Adipose tissue (tissue), 3 donors: ENCODE results near the gene BMP5. TPM values are rescaled to one million over a fixed set of nuclear protein-coding genes. Genes with fewer than 3 reads are reported as not detected.
"Not testable (repeated sequence)": the region's sequence is repeated elsewhere in the genome, so short reads cannot be mapped to it uniquely, and the experiment has no call there.

Source experiments
- H3K27ac ChIP-seq: one replicate; pipeline ENCODE4 v1.5.1; 2013; ENCODE audit warnings: low read depth, low read length
- WGBS, 3 donors: extraction: QIAGEN DNeasy Blood & Tissue Kit; methylation state at CpG; one replicate each; pipeline ENCODE4 v1.1.7; 2013; 5-methylcytosine and 5-hydroxymethylcytosine counted together
- polyA plus RNA-seq, 3 donors: library from polyadenylated mRNA; stranded (reverse); fragments of 200-250 nt; gene quantifications; one replicate each; pipeline ENCODE4 v1.2.3, GENCODE V29; 2013
- donor health status: healthy with polysubstance abuse.
- donor health status: Bipolar disorder and iron deficiency.
- donor health status: healthy.

The BMP5 gene
- polyA plus RNA-seq, result under 1 TPM; 0.09 to 0.26 (median 0.11) TPM

- 57 to 69% (median 57%) methylated on average over 2 of the region's 2 CpGs for WGBS, 3 donors
- H3K27ac ChIP-seq, result no peak within 1 kb of the TSS
Observed at GRCh38 chr6:55875400-55875799, at the start of gene BMP5. Gene BMP5, minus strand, starts transcription at chr6:55875590. Its CDS starts 725 bp downstream, at chr6:55874865.

GRCh38 chr6:55922406-55922805, 47.0 kb upstream of the BMP5 start:
- H3K27ac ChIP-seq, result no peak overlapping the region

DNA sequence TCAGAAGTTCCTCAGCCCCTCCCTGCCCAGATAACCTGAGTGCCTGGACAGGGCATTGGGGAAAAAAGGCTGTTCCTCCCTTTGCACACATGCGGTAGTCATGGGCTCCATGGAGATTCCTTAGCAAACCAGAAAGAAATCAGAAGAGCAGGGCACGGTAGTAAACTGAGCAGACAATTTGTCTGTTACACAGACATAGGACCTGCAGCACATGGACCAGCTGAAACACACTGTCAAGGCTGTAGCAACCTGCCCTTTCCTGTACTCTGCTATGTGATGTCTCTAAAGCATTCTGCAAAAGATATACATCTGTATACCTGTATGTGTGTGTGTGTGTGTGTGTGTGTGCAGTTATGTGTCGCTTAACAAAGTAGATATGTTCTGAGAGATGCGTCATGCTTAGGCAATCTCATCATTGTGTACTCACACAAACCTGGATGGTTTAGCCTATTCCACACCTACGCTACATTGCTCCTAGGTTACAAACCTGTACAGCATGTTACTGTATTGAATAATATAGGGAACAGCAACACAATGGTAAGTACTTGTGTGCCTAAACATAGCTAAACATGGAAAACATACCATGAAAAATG, 44.4 kb upstream of the BMP5 start:
- no peak overlapping the region for H3K27ac ChIP-seq
- 75 to 85% (median 80%) methylated on average over 5 of the region's 5 CpGs for WGBS, 3 donors

GRCh38 chr6:55918639-55919038, 43.2 kb upstream of the BMP5 start:
- no peak overlapping the region for H3K27ac ChIP-seq
- 49 to 58% (median 54%) methylated on average over 2 of the region's 2 CpGs for whole genome bisulfite sequencing, 3 donors

- 47 to 64% (median 58%) methylated on average over 3 of the region's 3 CpGs for WGBS, 3 donors
- no peak overlapping the region for H3K27ac ChIP-seq
Observed at GRCh38 chr6:55917751-55918415, 42.5 kb upstream of the BMP5 start.

DNA sequence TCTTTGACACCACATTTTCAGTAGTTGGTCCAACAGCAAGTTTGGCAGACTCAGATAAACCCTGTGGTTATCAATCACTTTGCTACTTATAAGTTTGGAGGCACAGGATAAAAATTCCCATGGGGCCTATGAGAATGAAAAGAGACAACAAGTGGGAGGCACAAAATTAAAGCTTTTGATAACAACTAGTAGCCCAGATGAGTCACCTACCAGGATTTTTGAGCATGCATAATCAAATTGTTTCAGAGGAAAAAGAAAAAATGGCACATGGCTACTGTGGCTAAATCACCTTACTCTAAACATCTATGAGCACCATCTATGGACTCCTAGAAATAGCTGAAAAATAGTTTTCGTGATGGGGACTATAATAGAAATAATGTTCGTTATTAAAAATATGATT, 40.8 kb upstream of the BMP5 start:
- WGBS, 3 donors, result 90 to 93% (median 93%) methylated on average over 2 of the region's 2 CpGs
- H3K27ac ChIP-seq, result no peak overlapping the region

DNA sequence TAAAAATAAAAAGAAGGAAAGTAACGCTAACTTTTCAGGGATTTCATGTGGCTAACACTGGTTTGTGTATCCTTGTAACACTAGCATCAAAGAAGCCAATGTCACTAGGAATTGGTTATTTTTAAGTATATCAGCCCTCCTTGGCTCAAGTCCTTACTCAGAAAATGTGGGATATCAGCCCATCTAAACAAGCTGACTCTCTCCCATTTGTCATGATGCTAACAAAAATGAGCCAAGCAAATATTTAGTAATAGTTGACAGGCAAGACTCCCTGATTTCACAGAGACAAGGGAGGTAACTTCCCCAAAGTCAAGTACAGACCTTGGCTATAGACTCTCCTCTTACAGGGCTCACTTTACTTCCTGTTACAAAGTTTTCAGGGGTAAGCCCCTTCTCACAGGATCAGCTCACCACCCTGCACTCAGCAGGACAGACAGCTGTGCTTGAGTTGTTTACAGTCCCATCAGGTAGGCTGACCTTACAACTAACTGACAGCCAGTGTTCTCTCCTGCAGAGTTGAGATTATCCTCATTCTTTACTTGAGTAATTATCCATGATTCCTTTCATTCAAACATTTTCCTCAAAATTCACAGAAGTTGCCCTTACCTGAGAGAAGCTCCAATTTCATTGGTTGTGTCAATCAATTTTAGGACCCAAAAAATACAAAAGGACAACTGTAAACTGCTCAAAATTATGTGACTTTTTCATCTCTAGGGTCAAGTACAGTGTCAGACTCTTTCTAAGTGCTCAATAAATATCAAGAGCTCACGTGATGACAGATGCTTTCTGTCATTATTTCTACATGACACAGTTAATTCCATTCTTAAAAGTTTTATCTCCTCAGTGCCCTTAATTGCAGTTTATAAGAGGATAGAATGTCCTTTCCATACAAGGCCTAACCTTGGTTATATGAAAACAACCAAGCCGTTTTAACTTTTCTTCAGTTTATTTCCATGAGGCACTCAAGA, 38.1 kb upstream of the BMP5 start:
- 58 to 67% (median 58%) methylated on average over 3 of the region's 3 CpGs for WGBS, 3 donors
- H3K27ac ChIP-seq, result no peak overlapping the region

DNA sequence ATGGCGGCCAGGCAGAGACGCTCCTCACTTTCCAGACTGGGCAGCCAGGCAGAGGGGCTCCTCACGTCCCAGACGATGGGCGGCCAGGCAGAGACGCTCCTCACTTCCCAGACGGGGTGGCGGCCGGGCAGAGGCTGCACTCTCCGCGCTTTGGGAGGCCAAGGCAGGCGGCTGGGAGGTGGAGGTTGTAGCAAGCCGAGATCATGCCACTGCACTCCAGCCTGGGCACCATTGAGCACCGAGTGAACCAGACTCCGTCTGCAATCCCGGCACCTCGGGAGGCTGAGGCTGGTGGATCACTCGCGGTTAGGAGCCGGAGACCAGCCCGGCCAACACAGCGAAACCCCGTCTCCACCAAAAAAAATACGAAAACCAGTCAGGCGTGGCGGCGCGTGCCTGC, 35.1 kb upstream of the BMP5 start:
- not testable (repeated sequence) for H3K27ac ChIP-seq
- 90 to 100% (median 95%) methylated on average over 7 to 20 of the region's 28 CpGs for WGBS, 3 donors

GRCh38 chr6:55909911-55910310, 34.5 kb upstream of the BMP5 start:
- not testable (repeated sequence) for H3K27ac ChIP-seq
- WGBS, 3 donors, result 83 to 100% (median 96%) methylated on average over 5 to 21 of the region's 26 CpGs

DNA sequence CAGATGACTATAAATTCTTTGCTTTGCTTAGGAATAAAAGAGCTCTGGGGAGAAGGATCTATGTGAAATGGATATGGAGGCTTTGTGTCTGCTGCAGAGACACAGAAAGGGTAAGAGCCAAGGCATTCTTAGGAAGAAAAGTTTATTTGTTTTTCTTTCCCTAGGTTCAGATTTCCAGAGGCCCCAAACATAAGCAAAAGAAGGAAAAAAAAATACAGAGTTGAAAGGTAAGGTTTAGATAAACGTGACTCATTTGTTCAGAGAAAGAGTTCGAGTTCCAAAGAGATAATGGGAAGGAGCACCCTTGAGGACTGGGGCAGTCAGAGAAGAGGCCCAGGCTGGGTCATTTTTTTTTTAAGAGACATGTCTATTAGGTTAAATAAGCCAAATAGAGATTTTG, 27.4 kb upstream of the BMP5 start:
- no peak overlapping the region for H3K27ac ChIP-seq
- 37 to 41% (median 40%) methylated on average over 2 of the region's 2 CpGs for WGBS, 3 donors

DNA sequence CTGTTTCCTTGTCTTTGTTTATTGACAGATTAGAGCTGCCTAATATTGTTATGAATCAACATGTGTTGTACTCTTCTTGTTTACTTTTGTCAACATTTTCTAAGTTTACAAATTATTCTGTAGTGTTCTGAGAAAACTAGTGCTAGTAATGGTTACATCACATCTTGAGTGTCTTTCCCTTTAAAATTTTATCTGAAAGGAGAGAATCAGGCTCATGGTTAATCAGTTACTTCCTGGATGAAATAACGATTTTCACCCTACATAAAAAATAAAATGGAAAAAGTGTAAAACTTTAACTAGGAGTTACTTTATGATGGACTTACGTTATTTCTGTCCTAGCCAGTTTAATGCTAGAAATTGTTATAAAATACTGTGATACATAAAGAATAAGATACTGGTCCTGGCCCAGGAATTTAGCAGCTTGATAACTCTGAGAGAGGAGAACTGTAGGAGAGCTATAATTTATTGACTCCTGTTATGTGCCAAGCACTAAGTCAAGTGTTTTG, 26.4 kb upstream of the BMP5 start:
- 18 to 57% (median 51%) methylated on average over 2 of the region's 2 CpGs for WGBS, 3 donors
- H3K27ac ChIP-seq, result no peak overlapping the region

- WGBS, 3 donors, result 68 to 78% (median 69%) methylated on average over 3 of the region's 3 CpGs
- H3K27ac ChIP-seq, result no peak overlapping the region
Observed at GRCh38 chr6:55898342-55898741, 23.0 kb upstream of the BMP5 start.

DNA sequence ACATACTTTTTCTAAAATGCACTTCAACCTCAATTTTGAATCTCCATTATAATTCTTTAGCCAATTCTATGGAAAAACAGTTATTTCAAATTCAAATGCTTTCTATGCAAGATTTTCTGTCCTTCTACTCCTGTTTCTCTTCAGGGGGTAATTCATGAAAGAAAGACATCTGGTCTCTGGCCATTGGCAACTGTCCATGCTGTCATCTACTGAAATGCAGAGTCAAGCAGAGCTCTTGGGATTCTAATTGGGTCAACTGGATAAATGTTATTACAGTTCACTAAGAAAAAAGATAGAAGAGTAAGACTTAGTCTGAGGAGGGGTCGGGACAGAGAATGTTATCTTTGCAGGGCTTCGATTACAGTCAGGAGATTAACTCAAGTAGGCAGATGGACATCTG, 22.0 kb upstream of the BMP5 start:
- WGBS, 3 donors, result 46 to 68% (median 63%) methylated on average over 2 of the region's 2 CpGs
- H3K27ac ChIP-seq, result no peak overlapping the region

DNA sequence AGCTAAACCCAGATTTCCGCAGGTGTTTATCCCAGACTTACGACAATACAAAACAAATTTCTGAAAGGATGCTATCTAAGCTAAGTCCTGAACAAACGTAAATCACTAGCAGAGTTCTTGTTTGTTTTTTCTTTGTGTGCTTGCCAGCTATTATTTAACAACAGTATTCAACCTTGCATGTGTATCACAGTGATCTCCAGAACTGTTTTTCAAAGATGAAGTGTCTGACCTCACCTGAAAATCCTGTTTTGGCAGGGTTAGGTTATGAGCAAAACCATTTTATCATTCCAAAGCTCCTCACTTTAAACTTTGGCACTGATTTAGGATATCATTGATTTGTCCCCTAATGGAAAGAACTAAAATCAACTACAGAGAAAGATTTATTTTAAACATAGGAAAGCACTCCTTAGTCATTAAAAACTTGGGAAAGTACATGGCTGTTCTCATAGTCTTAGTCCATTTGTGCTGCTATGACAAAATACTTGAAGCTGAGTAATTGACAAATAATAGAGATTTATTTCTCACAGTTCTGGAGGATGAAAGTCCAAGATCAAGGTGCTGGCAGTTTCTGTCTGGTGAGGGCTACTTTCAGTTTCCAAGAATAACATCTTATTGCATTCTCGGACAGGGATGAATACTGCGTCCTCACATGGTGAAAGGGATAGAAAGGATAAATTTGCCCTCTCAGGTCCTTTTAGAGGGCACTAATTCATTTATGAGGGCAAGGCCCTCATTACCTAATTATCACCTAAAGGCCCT, 20.8 kb upstream of the BMP5 start:
- no peak overlapping the region for H3K27ac ChIP-seq
- WGBS, 3 donors, result 65 to 87% (median 86%) methylated on average over 5 of the region's 5 CpGs

- WGBS, 3 donors, result 78 to 80% (median 78%) methylated on average over 4 of the region's 4 CpGs
- no peak overlapping the region for H3K27ac ChIP-seq
Observed at GRCh38 chr6:55892749-55893357, 17.5 kb upstream of the BMP5 start.

GRCh38 chr6:55888917-55889316, 13.5 kb upstream of the BMP5 start:
- WGBS, 3 donors, result 85 to 90% (median 86%) methylated on average over 6 of the region's 6 CpGs
- H3K27ac ChIP-seq, result no peak overlapping the region

DNA sequence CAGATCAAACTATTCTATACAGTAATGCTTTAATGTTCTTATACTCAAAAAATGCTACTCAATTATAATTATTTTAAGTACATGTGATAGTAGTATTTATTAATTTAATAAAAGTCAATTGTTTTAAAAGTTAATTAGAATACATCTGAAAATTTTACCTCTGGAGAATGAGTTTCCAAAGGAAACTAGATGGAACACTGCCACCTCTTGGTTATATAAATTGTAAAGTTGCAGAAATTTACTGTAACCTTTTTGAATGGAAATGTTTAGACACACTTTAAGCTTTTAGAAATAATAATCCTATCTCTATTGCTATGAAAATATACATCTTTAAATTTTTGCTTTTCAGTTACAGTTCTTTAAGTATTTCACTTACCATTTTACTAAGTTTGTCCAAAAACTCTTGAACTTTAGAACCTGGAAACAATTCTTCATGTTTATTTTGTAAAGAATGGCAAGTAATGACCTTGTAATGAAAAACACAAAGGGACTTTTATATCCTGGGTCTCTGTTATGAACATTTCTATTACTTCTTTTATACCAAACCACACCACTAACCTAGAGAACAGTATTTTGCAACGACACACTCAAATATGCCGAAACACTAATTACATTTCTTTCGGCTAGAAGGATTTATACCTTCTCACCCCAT, 10.9 kb upstream of the BMP5 start:
- no peak overlapping the region for H3K27ac ChIP-seq
- WGBS, 3 donors, result 64 to 93% (median 92%) methylated on average over 3 of the region's 3 CpGs
